Stimulated activated CD4-positive, alpha-beta T cell treated with anti-CD3 and anti-CD28 coated beads, Interleukin-1b, Interleukin-23, amount 100 ng/mL, for 1 hour (primary cell): ENCODE data around the gene ZNF808.
"Not testable (repeated sequence)": the region's sequence is repeated elsewhere in the genome, so short reads cannot be mapped to it uniquely, and the experiment has no call there.

Source experiments
- DNase-seq, 2 donors: peaks; one replicate each; pipeline ENCODE4 v3.0.0-alpha.2; 2020; ENCODE audit warnings: low read depth in 2 of 2

Gene ZNF808

GRCh38 chr19:52535771-52536447 lies 8.4 kb downstream of the ZNF808 start:
- peak; percentile 48 to 84 for DNase-seq

GRCh38 chr19:52536448-52536800 lies 9.0 kb downstream of the ZNF808 start:
- no peak for DNase-seq

GRCh38 chr19:52538815-52539214 lies 11.3 kb downstream of the ZNF808 start:
- not testable (repeated sequence) for DNase-seq

DNA sequence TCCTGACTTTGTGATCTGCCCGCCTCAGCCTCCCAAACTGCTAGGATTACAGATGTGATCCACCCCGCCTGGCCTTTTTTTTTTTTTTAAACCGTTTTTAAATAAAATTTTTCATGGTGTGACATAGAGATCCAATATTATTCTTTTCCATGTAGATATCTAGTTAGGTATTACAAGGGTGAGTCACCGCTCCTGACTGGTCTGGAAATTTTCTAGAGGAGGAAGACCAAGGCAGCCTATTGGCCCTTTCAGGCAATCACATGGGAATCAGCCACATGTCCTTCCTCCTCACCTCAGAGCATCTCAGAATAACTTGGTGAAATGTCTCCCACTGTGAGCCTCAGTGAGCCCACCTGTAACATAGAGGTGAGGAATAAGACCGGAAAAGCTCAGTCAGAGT lies 13.7 kb downstream of the ZNF808 start:
- DNase-seq: not testable (repeated sequence)

- DNase-seq: no peak
These were observed 14.1 kb downstream of the ZNF808 start for GRCh38 chr19:52541608-52542007.

DNA sequence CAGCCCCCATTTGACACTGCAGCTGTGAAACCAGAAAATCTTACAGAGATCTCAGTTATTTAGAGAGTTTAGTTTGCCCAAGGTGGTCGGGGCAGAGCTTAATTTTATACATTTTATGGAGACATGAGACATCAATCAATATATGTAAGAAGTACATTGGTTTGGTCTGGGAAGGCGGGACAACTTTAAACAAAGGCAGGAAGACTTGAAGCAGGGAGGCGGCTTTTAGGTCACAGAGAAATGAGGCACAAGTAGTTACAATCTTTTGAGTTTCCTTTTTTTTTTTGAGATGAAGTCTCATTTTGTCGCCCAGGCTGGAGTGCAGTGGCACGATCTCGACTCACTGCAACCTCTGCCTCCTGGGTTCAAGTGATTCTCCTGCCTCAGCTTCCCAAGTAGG lies 15.1 kb downstream of the ZNF808 start:
- not testable (repeated sequence) for DNase-seq

- no peak for DNase-seq
These were observed 15.7 kb downstream of the ZNF808 start for GRCh38 chr19:52542984-52543664.

- DNase-seq: no peak
These were observed 26.9 kb downstream of the ZNF808 start for GRCh38 chr19:52554216-52554971.

DNA sequence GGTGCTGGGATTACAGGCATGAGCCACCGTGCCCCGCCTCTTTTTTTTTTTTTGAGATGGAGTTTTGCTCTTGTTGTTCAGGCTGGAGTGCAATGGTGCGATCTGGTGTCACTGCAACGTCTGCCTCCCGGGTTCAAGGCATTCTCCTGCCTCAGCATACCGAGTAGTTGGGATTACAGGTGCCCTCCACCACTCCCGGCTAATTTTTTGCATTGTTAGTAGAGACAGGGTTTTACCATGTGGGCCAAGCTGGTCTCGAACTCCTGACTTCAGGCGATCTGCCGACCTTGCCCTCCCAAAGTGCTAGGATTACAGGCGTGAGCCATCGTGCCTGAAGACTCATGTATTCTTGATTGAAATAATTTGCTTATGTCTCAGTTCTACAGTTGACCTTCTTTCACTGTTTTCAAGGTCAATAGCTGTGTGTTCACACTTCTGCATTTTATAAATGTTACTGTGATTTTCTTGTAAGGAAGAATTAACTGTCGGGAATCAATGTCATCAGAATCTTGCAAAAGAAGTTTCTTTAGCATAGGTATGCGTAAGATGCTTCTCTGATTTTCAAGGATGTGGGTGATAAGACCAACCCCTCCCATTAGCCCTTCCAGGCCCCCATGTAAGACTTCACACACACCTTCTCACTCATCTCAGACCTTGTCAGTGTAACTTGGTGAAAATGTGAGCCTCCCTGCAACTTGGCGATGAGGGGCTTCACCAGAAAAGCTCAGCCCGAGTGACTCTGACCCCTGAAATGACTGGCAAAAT lies 29.9 kb downstream of the ZNF808 start:
- no peak for DNase-seq

- not testable (repeated sequence) for DNase-seq
These were observed 31.4 kb downstream of the ZNF808 start for GRCh38 chr19:52558732-52559445.

GRCh38 chr19:52561611-52562010 lies 34.1 kb downstream of the ZNF808 start:
- not testable (repeated sequence) for DNase-seq

GRCh38 chr19:52566121-52566520 lies 38.7 kb downstream of the ZNF808 start:
- no peak for DNase-seq

DNA sequence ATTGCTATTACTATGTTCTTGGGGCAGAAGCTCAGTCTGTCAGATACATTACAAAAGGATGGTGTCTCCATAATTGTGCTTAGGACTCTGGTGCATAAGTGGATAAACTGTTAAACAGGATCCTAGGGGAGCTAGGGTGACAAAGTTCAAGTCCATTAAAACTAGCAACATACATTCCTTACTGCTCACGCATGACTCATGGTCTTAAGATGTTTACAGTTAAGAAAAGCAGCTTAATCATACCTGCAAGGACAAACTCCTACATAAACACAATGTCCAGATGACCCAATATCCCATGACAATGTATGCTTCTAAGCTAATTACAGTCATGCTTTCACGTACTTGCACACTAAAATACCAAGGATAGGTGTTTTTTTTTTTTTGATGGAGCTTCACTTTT lies 39.1 kb downstream of the ZNF808 start:
- DNase-seq: no peak

DNA sequence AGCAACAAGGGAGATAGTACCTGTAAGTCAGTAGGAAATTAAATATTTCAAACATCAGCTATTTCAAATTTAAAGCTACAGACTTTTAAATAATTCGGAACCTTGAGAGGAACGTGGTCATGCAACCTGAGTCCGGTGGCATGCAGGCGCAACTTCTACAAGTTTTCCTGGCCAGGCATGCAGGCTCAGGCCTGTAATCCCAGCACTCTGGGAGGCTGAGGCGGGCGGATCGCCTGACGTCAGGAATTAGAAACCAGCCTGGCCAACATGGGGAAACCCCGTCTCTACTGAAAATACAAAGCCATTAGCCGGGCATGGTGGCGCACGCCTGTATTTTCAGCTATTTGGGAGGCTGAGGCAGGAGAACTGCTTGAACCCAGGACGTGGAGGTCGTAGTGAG lies 40.5 kb downstream of the ZNF808 start:
- DNase-seq: no peak

GRCh38 chr19:52569638-52569999 lies 42.2 kb downstream of the ZNF808 start:
- DNase-seq: not testable (repeated sequence)

DNA sequence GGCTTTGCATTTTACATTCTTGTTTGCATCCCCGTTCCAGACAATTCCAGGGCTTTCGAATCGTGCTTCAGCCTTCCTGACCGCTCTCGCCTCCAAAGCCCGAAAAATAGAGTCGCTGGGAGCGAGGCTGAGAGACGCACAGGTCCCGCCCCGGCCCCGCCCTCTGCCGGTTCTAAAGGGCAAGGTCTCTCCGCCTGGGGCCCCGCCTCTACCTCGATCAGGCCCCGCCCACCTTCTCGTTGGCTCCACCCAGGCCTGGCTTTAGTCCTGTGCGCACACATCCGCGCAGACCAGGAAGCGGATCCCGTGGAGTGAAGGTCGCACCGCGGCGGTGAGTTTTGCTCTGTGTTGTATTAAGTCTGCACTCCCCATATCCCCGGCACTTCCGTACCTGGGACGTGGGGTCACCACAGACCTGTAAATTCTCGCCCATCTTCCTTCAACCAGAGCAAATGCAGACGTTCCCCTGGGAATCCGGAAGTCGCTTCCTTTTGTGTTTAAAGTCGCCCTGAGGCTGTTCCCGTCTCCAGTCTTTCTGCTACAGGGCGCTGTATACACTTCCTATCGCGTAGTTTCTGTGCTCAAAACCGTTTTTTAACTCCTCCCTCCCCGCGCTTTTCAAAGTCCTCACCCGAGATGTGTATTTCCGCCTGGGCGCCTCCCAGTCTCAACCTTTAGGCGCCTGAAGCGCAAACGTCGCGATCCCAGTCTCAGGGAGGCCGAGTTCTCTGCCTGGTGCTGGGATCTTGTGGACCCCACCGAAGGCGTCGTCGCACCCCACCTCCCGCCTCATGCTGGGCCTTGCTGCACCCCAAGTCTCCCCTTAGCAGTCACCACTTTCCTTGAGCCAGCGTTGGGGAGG lies 42.8 kb downstream of the ZNF808 start, which contains the start of gene ZNF701:
ZNF701 (plus strand) TSS at position 288 of the 862 bp plus-strand sequence. CDS start 3,861 bp downstream, outside the sequence.
- DNase-seq: peak; percentile 91 to 96

DNA sequence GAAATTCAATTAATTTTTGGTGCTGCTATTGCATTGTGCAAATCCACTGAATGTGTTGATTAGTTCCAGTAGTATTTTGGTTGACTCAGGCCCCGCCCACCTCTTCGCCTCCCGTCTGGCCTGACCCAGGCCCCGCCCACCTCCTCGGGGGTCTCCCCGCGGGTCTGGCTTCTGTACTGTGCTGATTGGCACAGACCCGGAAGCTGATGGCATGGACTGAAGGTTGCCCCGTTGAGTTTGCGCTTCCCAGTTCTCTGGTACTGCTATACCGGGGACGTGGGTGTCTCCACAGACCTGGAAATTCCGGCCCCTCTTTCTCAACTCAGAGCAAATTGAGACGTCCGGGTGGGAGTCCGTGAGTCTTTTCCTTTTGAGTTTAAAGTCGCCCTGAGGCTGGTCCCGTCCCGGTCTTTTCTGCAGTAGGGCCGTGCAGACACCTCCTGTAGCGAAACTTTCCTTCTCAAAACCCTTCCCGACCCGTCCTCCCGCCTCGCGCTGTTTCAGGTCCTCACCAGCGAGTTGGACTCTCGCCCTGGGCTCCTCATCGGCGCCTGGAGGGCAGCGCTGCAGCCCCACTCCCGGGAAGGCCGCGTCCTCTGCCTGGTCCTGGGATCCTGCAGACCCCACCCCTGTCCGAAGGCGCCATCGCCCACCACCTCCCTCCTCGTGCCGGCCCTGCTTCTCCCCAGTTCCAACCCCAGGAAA lies 57.4 kb downstream of the ZNF808 start:
- no peak for DNase-seq

GRCh38 chr19:52585604-52586003 lies 58.1 kb downstream of the ZNF808 start:
- no peak for DNase-seq

- no peak for DNase-seq
These were observed 63.3 kb downstream of the ZNF808 start for GRCh38 chr19:52590728-52591127.

- no peak for DNase-seq
These were observed 64.8 kb downstream of the ZNF808 start for GRCh38 chr19:52592301-52592700.
